Activated CD8-positive, alpha-beta memory T cell treated with anti-CD3 and anti-CD28 coated beads, Interleukin-2, amount 10 ng/mL, durations not matched to agents 7 days and 5 days (primary cell): Measurements from ENCODE around the gene ZNF462. TPM values are rescaled to one million over a fixed set of nuclear protein-coding genes. Genes with fewer than 3 reads are reported as not detected.

Experiments used
- ATAC-seq: fragments of 150-1000 bp; cut with Tn5 transposase; one replicate; pipeline ENCODE4 v1.10.0; 2021; ENCODE audit warnings: moderate library complexity
- CTCF ChIA-PET: fragments of 350-600 bp; sonication (Branson Sonifier 250); formaldehyde crosslinking; loops from one replicate; lab custom pipeline; 2021; ENCODE audit warnings: antibody characterized with exemption; lab: Charles Lee
- DNase-seq: peaks from one replicate; pipeline ENCODE4 v3.0.0-alpha.2; 2020
- H3K27ac Mint-ChIP-seq: one replicate; pipeline ENCODE4 v1.8.0; 2021; ENCODE audit warnings: mild to moderate bottlenecking, mixed read lengths
- H3K27me3 Mint-ChIP-seq: one replicate; pipeline ENCODE4 v1.8.0; 2021; ENCODE audit warnings: mixed read lengths
- H3K36me3 Mint-ChIP-seq: one replicate; pipeline ENCODE4 v1.8.0; 2021; ENCODE audit warnings: mild to moderate bottlenecking, mixed read lengths
- H3K4me1 Mint-ChIP-seq: one replicate; pipeline ENCODE4 v1.8.0; 2021; ENCODE audit warnings: mixed read lengths
- H3K4me3 Mint-ChIP-seq: one replicate; pipeline ENCODE4 v1.8.0; 2021; ENCODE audit warnings: mild to moderate bottlenecking, moderate library complexity, mixed read lengths
- H3K9me3 Mint-ChIP-seq: one replicate; pipeline ENCODE4 v1.8.0; 2022; ENCODE audit warnings: low read depth, mixed read lengths
- total RNA-seq, 2 experiments: library from RNA; stranded (reverse); gene quantifications; one replicate each; pipeline ENCODE4 v1.2.3, GENCODE V29; 2021

The ZNF462 gene
- total RNA-seq, 2 experiments from 2014 or later = 0.18 to 0.26 TPM

DNA sequence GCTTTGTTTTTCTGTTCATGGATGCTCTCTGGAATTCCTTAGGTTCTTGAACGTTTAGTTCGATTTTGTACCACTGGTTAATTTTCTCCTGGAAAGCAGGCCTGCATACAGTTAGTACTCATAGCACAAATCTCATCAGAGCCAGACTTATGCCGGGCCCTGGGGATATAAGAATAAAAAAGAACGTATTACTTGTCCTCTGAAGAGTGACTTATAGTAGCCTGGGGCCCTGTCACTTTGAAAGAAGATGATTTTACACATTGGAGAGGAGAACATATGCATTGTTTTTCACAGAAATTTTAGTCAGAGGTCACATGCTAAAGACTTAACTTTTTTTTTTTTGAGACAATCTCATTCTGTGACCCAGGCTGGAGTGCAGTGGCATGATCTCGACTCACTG is 50.3 kb downstream of the ZNF462 start:
- no peaks in the 10 kb centered on the region for H3K27me3 Mint-ChIP-seq
- H3K27ac Mint-ChIP-seq = no peak overlapping the region
- ATAC-seq = no peak
- CTCF ChIA-PET = no interaction called here
- DNase-seq = no peak
- no peaks in the 10 kb centered on the region for H3K9me3 Mint-ChIP-seq
- no peak overlapping the region for H3K4me3 Mint-ChIP-seq
- no peaks in the 10 kb centered on the region for H3K36me3 Mint-ChIP-seq
- no peaks in the 10 kb centered on the region for H3K4me1 Mint-ChIP-seq

DNA sequence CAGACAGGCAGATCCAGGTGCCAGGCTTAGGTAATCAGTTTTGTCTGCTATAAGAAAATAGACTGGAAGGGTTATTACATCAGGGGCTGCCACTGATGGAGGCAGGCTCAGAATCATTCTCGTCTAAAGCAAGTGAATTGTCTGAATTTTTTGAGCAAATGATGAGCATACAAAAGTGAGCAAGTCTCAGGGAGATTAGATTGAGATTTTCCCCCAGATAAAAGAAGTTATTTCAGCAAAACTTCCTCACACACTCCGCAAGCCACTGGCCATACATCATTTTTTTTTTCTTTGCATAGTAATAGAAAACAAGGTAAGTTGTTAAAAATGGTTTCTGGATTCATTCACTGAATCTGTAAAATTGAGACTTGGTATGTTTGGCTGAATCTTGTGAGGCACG is 52.9 kb downstream of the ZNF462 start:
- H3K4me3 Mint-ChIP-seq = no peak overlapping the region
- H3K36me3 Mint-ChIP-seq = no peaks in the 10 kb centered on the region
- no peak overlapping the region for H3K27ac Mint-ChIP-seq
- no peaks in the 10 kb centered on the region for H3K27me3 Mint-ChIP-seq
- DNase-seq (no peak), ATAC-seq (no peak)
- no peaks in the 10 kb centered on the region for H3K9me3 Mint-ChIP-seq
- CTCF ChIA-PET = no interaction called here
- H3K4me1 Mint-ChIP-seq = no peaks in the 10 kb centered on the region

DNA sequence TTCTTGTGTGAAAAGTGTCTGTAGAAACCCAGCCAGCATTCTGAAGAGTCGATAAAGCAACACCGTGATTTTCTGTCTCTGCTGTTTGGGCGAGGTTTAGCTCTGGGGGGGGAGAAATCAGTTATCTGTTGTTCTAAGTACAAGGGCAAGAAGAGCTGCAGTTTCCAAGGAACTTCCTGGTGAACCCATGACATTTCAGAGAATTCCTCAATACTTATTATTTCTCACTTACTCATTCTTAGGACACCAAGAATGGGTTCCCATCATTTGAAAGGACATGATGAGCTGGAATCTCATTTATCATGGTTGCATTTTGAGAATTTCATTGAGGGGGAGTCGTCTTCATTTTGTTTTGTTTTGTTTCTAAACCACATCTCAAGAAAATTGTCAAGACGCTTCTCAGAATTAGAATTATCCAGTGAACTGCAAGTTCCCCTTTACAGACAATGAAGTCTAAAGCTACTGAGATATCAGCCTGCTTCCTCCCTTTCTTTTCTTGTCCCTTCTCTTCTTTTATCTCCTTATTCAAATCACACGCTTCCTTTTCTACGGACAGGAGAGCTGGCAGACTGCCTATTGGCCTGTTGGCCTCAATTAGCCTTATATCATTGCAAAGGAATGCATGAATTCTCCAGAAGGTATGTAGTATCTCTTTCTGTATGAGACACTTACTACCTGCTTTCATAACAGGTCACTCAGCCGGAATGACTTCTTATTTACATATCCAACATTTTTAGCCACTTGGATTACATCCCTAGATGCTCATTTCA is 53.7 kb downstream of the ZNF462 start:
- no peak overlapping the region for H3K4me3 Mint-ChIP-seq
- DNase-seq (no peak), ATAC-seq (no peak)
- H3K9me3 Mint-ChIP-seq = no peaks in the 10 kb centered on the region
- CTCF ChIA-PET = no interaction called here
- H3K27me3 Mint-ChIP-seq = no peaks in the 10 kb centered on the region
- H3K27ac Mint-ChIP-seq = no peak overlapping the region
- H3K36me3 Mint-ChIP-seq = no peaks in the 10 kb centered on the region
- H3K4me1 Mint-ChIP-seq = no peaks in the 10 kb centered on the region

DNA sequence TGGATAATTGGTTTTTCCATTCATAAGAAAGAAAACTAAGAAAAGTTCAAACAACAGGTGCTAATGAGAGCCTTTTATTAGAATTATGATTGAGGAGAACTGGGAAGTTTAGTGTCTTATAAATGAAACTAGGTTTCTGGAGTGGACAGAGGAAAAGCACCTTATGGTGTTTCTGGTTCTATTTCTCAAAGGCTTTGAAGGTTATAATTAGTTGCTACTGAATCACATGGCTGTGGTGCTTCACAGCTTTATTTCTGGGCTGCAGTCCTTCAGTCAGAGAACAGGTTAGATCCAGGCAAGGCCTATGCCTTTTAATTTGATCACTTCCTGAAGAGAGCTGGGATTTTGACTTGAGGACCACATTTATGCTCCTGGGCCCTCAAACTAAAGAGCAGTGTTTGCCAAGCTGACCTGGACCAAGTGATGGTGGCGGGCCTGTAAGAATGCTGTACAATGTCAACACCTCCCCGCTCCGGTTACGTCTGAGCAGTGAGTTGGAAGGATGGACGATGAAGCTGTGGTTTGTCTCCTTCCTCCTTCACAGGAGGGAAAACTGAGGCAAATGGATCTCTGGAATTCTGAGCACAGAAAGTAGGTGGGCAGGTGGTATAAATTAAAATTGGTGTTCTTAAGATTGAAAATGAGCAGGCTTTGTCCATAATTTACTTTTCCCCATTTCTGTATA is 56.0 kb downstream of the ZNF462 start:
- ATAC-seq (no peak), DNase-seq (no peak)
- H3K4me3 Mint-ChIP-seq = no peak overlapping the region
- H3K27ac Mint-ChIP-seq = no peak overlapping the region
- CTCF ChIA-PET = no interaction called here
- no peaks in the 10 kb centered on the region for H3K36me3 Mint-ChIP-seq
- no peaks in the 10 kb centered on the region for H3K4me1 Mint-ChIP-seq
- H3K9me3 Mint-ChIP-seq = peaks cover 3% of the 10 kb centered on the region
- no peaks in the 10 kb centered on the region for H3K27me3 Mint-ChIP-seq

DNA sequence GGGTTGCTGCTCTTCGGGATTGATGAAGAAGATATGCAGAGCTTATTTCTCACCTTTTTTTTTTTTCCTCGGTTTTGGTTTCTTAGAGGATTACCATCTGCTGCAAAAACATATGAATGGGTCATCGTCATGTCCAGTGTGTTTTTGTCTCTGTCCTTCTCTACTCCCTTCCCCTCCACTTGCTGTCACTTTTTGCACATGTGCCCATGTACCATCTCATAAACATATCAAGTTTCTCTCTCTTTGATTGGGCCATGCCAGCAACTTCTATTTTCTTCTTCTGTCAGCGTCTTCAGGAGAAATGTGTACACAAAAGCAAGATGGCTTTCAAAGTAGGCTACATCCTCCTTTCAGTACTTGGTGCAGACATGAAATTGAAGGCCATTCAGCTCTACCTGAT is 57.1 kb downstream of the ZNF462 start:
- Mint-ChIP-seq H3K27ac (no peak overlapping the region), H3K36me3 (no peaks in the 10 kb centered on the region), H3K9me3 (peaks cover 9% of the 10 kb centered on the region), H3K4me1 (no peaks in the 10 kb centered on the region), H3K4me3 (no peak overlapping the region), H3K27me3 (no peaks in the 10 kb centered on the region)
- CTCF ChIA-PET = no interaction called here
- no peak for ATAC-seq
- DNase-seq = no peak

DNA sequence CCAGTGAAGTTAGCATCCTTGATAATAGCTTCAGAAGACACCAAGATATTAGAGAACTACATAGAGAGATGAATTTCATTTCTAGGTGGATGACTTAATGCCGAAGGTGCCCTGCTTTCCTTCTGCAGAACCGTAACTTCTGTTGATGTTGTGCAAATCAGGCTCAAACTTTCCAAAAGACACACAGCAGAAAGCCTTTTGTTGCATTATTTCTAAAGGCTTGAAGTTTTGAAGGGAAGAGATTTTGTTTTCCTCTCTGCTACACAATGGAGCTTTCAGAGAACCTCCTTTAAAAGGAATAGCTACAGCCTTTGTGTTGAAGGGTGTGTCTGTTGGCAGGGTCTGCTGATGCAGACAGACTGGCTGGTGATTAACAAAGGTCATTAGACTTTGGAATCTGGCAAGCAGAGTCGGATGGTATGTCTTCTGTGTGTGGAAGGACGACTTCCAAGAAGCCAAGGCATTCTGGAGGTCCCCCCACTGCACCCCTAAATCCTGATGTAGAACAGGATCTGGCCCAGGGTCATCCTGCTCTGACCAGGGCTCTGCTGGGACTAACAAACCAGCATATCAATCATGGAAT is 57.8 kb downstream of the ZNF462 start:
- no peaks in the 10 kb centered on the region for H3K27me3 Mint-ChIP-seq
- H3K9me3 Mint-ChIP-seq = peaks cover 11% of the 10 kb centered on the region
- no peaks in the 10 kb centered on the region for H3K4me1 Mint-ChIP-seq
- no peaks in the 10 kb centered on the region for H3K36me3 Mint-ChIP-seq
- no peak overlapping the region for H3K4me3 Mint-ChIP-seq
- ATAC-seq (no peak), DNase-seq (no peak)
- no peak overlapping the region for H3K27ac Mint-ChIP-seq
- CTCF ChIA-PET = no interaction called here

DNA sequence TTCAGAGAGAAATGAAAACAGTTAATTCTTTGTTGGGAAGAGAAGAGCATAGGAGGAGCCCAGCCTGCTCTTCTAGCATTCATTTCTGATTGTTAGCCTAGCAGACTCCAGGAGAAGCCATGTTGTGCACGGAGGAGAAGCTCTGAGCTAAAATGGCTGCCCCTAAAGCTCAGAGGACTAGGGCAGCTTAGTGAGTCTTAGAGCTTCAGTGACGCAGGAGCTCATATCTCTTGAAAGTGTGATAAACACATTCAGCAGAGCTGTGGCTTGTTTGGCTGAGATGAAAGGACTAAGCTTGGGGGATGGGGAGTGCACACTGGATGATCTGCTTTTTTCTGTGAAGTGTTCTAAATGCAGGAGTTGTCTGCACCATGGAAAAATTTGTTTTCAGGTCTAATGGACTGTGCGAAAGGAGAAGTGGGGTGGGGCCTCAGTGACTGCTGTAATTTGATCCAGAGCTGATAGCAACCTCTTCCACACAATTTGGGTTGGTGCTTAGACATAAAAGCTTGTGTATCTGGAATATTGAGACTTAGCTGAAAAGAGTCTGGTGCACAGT is 58.5 kb downstream of the ZNF462 start:
- DNase-seq (no peak), ATAC-seq (no peak)
- CTCF ChIA-PET = no interaction called here

DNA sequence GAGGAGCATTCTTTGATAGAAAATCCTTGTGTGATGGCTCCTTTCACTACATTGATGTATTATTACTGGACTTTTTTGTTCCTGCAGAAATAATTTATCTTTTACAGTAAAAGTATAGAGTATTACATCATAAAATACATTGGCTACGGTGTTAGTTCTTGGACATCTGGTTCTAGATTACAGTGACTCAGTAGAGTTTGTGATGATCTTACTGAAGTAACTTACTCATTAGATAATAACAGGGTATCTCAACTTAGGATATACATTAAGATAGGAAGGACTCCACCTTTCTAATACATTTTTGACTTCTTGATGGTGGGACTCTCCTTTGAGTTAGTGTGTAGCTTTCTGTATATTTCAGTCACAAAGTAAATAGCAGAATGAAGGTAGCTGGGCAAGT is 59.1 kb downstream of the ZNF462 start:
- Mint-ChIP-seq H3K27ac (no peak overlapping the region), H3K4me1 (no peaks in the 10 kb centered on the region), H3K27me3 (no peaks in the 10 kb centered on the region), H3K9me3 (peaks cover 17% of the 10 kb centered on the region), H3K4me3 (no peak overlapping the region), H3K36me3 (no peaks in the 10 kb centered on the region)
- ATAC-seq (no peak), DNase-seq (no peak)
- CTCF ChIA-PET = no interaction called here

More for the DNA sequence above, 58.5 kb downstream of the ZNF462 start:
- no peaks in the 10 kb centered on the region for H3K36me3 Mint-ChIP-seq
- H3K4me3 Mint-ChIP-seq = no peak overlapping the region
- peaks cover 15% of the 10 kb centered on the region for H3K9me3 Mint-ChIP-seq
- H3K27me3 Mint-ChIP-seq = no peaks in the 10 kb centered on the region
- H3K4me1 Mint-ChIP-seq = no peaks in the 10 kb centered on the region
- H3K27ac Mint-ChIP-seq = no peak overlapping the region

DNA sequence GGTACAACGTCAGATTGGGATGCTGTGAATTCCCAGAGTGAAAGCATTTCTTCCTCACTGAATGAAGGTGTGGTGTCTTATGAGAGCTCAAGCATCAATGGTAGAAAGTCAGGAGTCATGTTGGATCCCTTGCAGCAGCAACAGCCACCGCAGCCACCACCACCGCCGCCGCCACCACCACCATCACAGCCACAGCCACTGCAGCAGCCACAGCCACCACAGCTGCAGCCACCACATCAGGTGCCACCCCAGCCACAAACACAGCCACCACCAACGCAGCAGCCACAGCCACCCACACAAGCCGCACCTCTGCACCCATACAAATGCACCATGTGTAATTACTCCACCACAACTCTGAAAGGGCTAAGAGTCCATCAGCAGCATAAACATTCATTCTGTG is 62.4 kb downstream of the ZNF462 start:
- CTCF ChIA-PET = no interaction called here
- Mint-ChIP-seq H3K4me3 (no peak overlapping the region), H3K27ac (no peak overlapping the region), H3K27me3 (no peaks in the 10 kb centered on the region), H3K9me3 (peaks cover 25% of the 10 kb centered on the region), H3K36me3 (no peaks in the 10 kb centered on the region), H3K4me1 (no peaks in the 10 kb centered on the region)
- ATAC-seq (no peak), DNase-seq (no peak)

DNA sequence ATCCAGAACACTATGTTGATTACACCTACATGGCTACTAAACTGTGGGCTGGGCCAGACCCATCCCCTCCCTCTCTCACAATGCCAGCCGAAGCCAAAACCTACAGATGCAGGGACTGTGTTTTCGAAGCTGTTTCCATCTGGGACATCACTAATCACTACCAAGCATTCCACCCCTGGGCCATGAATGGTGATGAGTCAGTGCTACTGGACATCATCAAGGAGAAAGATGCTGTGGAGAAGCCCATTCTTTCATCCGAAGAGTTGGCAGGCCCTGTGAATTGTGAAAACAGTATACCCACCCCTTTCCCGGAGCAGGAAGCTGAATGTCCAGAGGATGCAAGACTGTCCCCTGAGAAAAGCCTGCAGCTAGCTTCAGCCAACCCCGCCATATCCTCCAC is 65.0 kb downstream of the ZNF462 start:
- no peak for DNase-seq
- Mint-ChIP-seq H3K27ac (no peak overlapping the region), H3K27me3 (no peaks in the 10 kb centered on the region), H3K4me3 (no peak overlapping the region), H3K36me3 (no peaks in the 10 kb centered on the region), H3K4me1 (no peaks in the 10 kb centered on the region), H3K9me3 (peaks cover 30% of the 10 kb centered on the region)
- no peak for ATAC-seq
- CTCF ChIA-PET = no interaction called here

DNA sequence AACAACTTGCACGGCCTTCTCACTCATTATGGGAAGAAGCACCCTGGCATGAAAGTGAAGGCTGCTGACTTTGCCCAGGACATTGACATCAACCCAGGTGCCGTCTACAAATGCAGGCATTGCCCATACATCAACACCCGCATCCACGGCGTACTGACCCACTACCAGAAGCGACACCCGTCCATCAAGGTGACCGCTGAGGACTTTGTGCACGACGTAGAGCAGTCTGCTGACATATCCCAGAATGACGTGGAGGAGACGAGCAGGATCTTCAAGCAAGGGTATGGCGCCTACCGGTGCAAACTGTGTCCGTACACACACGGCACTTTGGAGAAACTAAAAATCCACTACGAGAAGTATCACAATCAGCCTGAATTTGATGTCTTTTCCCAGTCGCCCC is 65.4 kb downstream of the ZNF462 start:
- H3K4me3 Mint-ChIP-seq = no peak overlapping the region
- no peak for ATAC-seq
- CTCF ChIA-PET = no interaction called here
- H3K4me1 Mint-ChIP-seq = no peaks in the 10 kb centered on the region
- H3K27me3 Mint-ChIP-seq = no peaks in the 10 kb centered on the region
- H3K36me3 Mint-ChIP-seq = no peaks in the 10 kb centered on the region
- H3K9me3 Mint-ChIP-seq = peaks cover 27% of the 10 kb centered on the region
- no peak for DNase-seq
- no peak overlapping the region for H3K27ac Mint-ChIP-seq

DNA sequence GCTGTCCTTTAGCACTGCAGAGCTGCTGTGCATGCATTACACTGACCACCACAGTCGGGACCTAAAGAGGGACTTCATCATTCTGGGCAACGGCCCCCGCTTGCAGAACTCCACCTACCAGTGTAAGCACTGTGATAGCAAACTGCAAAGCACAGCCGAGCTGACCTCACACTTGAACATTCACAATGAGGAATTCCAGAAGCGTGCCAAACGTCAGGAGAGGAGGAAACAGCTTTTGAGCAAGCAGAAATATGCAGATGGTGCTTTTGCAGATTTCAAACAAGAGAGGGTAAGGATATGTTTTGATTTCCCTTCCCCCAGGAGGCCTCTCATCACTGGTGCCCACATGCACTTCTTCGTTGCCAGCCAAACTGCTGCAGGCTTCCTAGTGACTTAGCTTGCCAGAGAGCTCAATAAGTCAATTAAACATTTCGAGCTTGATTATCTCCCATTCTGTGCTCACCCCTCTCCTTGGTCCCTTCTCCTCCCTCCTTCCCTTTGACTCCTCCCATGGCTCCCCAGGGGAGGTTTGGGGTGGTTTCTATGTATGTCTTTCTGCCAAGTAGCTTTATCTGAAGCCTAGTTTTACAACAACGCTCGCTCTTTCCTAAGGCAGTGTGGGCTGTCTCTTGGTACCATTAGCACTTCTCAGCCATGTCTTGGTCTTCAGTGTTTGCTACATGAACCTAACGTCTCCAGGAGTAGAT is 66.7 kb downstream of the ZNF462 start:
- no peaks in the 10 kb centered on the region for H3K36me3 Mint-ChIP-seq
- H3K4me3 Mint-ChIP-seq = no peak overlapping the region
- no peak for DNase-seq
- CTCF ChIA-PET = no interaction called here
- peaks cover 27% of the 10 kb centered on the region for H3K9me3 Mint-ChIP-seq
- H3K27ac Mint-ChIP-seq = no peak overlapping the region
- H3K4me1 Mint-ChIP-seq = no peaks in the 10 kb centered on the region
- H3K27me3 Mint-ChIP-seq = no peaks in the 10 kb centered on the region
- no peak for ATAC-seq

DNA sequence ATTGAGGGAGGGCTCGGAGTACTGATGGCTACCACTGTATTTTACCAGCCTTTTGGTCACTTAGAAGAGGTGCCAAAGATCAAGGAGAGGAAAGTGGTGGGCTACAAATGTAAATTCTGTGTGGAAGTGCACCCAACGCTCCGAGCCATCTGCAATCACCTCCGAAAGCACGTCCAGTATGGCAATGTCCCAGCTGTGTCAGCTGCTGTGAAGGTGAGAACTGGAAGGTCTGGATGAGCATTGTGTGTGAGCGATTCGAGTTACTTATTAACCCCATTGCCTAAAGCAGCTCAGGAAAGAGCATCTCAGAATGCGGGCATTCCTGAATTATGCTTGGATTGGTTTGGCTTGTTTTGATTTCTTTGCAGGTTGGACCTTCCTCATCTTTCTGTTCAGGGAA is 67.5 kb downstream of the ZNF462 start:
- Mint-ChIP-seq H3K4me3 (no peak overlapping the region), H3K9me3 (peaks cover 22% of the 10 kb centered on the region), H3K4me1 (no peaks in the 10 kb centered on the region), H3K27ac (no peak overlapping the region), H3K27me3 (no peaks in the 10 kb centered on the region), H3K36me3 (no peaks in the 10 kb centered on the region)
- CTCF ChIA-PET = no interaction called here
- ATAC-seq = no peak
- DNase-seq = no peak
